ENCODE measurements around the gene PRSS53.

DNA sequence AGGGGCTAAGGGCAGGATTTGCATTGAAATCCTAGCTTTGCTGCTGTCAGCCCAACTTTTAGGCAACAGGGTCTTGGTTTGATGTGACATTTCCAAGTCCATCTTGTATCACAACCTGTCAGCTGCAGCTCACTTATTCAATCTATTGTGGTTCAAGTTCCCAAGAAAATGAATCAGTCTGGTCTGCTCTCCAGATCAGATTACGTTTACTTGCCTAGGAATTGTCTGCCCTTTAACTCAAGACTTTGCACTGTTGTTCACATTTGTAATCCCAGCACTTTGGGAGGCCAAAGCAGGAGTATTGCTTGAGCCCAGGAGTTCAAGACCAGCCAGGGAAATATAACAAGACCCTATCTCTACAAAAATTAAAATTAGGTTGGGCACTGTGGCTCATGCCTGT lies 45.4 kb downstream of the PRSS53 start:
- TF ChIP-seq, protein P1, sequence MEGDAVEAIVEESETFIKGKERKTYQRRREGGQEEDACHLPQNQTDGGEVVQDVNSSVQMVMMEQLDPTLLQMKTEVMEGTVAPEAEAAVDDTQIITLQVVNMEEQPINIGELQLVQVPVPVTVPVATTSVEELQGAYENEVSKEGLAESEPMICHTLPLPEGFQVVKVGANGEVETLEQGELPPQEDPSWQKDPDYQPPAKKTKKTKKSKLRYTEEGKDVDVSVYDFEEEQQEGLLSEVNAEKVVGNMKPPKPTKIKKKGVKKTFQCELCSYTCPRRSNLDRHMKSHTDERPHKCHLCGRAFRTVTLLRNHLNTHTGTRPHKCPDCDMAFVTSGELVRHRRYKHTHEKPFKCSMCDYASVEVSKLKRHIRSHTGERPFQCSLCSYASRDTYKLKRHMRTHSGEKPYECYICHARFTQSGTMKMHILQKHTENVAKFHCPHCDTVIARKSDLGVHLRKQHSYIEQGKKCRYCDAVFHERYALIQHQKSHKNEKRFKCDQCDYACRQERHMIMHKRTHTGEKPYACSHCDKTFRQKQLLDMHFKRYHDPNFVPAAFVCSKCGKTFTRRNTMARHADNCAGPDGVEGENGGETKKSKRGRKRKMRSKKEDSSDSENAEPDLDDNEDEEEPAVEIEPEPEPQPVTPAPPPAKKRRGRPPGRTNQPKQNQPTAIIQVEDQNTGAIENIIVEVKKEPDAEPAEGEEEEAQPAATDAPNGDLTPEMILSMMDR (IDR thresholded peaks at IDR 0.05): no peak
- TF ChIP-seq POLR2A (IDR thresholded peaks at IDR 0.05): no peak

All from upper lobe of left lung (tissue), 4 donors.